Ovary (tissue), 9 donors: Measurements from ENCODE around the gene POU2AF3. TPM values are rescaled to one million over a fixed set of nuclear protein-coding genes. Genes with fewer than 3 reads are reported as not detected.

Experiments used
- DNase-seq, 5 donors: peaks; one replicate each; pipeline ENCODE4 v3.0.0-alpha.2; 2019 to 2020
- H3K27ac ChIP-seq, 2 donors: fragments of 200-600 bp; one replicate each; pipeline versions ENCODE4 v1.5.1 to v1.8.0; 2019 to 2022
- H3K27me3 ChIP-seq: fragments of 200-600 bp; one replicate; pipeline ENCODE4 v1.8.0; 2022
- H3K36me3 ChIP-seq: fragments of 200-600 bp; sonication (generic); one replicate; pipeline ENCODE4 v1.5.1; 2019
- H3K4me1 ChIP-seq: one replicate; pipeline ENCODE4 v1.8.1; 2013; ENCODE audit warnings: mild to moderate bottlenecking, moderate library complexity; ENCODE audit not compliant: insufficient read depth
- H3K4me3 ChIP-seq: fragments of 200-600 bp; sonication (generic); one replicate; pipeline ENCODE4 v1.5.1; 2017
- H3K9me3 ChIP-seq, 2 donors: fragments of 200-600 bp in 1 of 2; sonication (generic) in 1 of 2; one replicate each; pipeline versions ENCODE4 v1.5.1 to v1.8.1; 2013 to 2019; ENCODE audit warnings: mild to moderate bottlenecking in 1 of 2, moderate library complexity in 1 of 2
- CTCF ChIP-seq, 3 donors: fragments of 450-650 bp in 2 of 3; fragments of 200-600 bp in 1 of 3; IDR thresholded peaks; one replicate each; pipeline versions ENCODE4 v1.5.1 to v1.8.0; 2016 to 2022; ENCODE audit warnings: antibody characterized with exemption in 3 of 3, mild to moderate bottlenecking in 1 of 3
- EP300 ChIP-seq: sonication (generic); formaldehyde crosslinking; IDR thresholded peaks from one replicate; pipeline ENCODE4 v1.6.1; 2017; ENCODE audit warnings: antibody characterized with exemption
- POLR2A ChIP-seq: fragments of 450-650 bp; IDR thresholded peaks from one replicate; pipeline ENCODE4 v1.6.1; 2017; ENCODE audit warnings: antibody characterized with exemption, mild to moderate bottlenecking, moderate library complexity
- WGBS, 3 donors: extraction: QIAGEN DNeasy Blood & Tissue Kit in 1 of 3; methylation state at CpG; one replicate each; pipeline versions ENCODE4 v1.1.5 to v1.1.7; 2013 to 2017; 5-methylcytosine and 5-hydroxymethylcytosine counted together
- intact Hi-C, 4 donors: fragments of 100-400 bp; cut with DNase I; formaldehyde crosslinking; loops; one replicate each; pipeline versions ENCODE4 v1.11.0 to v1.15.1; 2022 to 2023
- polyA plus RNA-seq, 2 donors: library from polyadenylated mRNA; stranded (reverse); fragments of 200-250 nt in 1 of 2; fragments of 350-450 nt in 1 of 2; fragmentation: Illumina TruSeq in 1 of 2; extraction: RNeasy Lipid Tissue Mini Kit (QIAGEN cat#74804) in 1 of 2; gene quantifications; one replicate each; pipeline ENCODE4 v1.2.3, GENCODE V29; 2013 to 2014
- total RNA-seq, 7 donors: library from RNA; depleted of rRNA in 2 of 7; stranded (reverse); fragments of >200 nt in 2 of 7; fragmentation: NEBNext Ultra II Directional in 3 of 7; extraction: Animal tissue kit (Norgen Biotek cat#: 25700) in 3 of 7; gene quantifications; one replicate each; pipeline versions ENCODE4 v1.1.0 to v1.2.4, GENCODE V29; 2016 to 2023
- donor health status: DM: no; HTN: no; CAD: no; lungs with moderate emphysema.
- donor health status: DM: no; HTN: no; CAD: no.
- donor health status: Bipolar disorder and iron deficiency.
- donor health status: DM: yes; HTN: yes; CAD: no.
- donor health status: DM: no; HTN: no; CAD: no.
- donor health status: DM: yes; HTN: yes; CAD: no.

Gene POU2AF3
- total and polyA plus RNA-seq, 9 donors = 2.1 to 11.8 (median 7.4) TPM

DNA sequence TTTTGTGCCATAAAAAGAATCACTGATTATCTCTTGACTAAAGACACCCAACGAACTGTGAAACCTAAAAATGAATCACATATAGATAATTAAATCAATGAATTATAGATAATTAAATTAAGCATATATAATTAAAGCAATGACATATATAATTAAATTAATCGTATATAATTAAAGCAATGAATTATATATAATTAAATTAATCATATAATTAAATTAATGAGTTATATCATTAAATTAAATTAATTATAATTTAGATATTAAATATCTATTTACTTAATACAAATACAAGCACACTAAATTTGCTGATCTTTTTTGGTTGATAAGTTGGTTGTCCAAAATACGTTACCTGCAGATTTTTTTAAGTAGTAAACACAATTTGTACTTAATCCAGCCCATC, 49.8 kb downstream of the POU2AF3 start:
- Histone ChIP-seq H3K4me3 (no peak overlapping the region), H3K27me3 (no peaks in the 10 kb centered on the region), H3K36me3 (no peaks in the 10 kb centered on the region), H3K27ac (no peak overlapping the region), H3K4me1 (peaks cover 6% of the 10 kb centered on the region), H3K9me3 (no peaks in the 10 kb centered on the region)
- intact Hi-C loops = no loop called here
- DNase-seq = no peak
- 67 to 90% (median 70%) methylated on average over 3 of the region's 3 CpGs for WGBS, 3 donors
- TF ChIP-seq POLR2A = no peak
- no peak for TF ChIP-seq EP300
- TF ChIP-seq CTCF (IDR thresholded peaks at IDR 0.05) = no peak

- 61 to 87% (median 64%) methylated on average over 2 of the region's 2 CpGs for WGBS, 3 donors
- TF ChIP-seq EP300 (no peak), POLR2A (no peak), CTCF (IDR thresholded peaks at IDR 0.05) (no peak)
- no peak overlapping the region for H3K4me3 ChIP-seq
- intact Hi-C loops = no loop called here
- H3K27ac ChIP-seq = no peak overlapping the region
- H3K4me1 ChIP-seq = peaks cover 10% of the 10 kb centered on the region
- no peaks in the 10 kb centered on the region for H3K9me3 ChIP-seq
- DNase-seq = no peak
- H3K36me3 ChIP-seq = no peaks in the 10 kb centered on the region
- H3K27me3 ChIP-seq = no peaks in the 10 kb centered on the region
Observed at GRCh38 chr11:111349191-111349695, 50.9 kb downstream of the POU2AF3 start.

DNA sequence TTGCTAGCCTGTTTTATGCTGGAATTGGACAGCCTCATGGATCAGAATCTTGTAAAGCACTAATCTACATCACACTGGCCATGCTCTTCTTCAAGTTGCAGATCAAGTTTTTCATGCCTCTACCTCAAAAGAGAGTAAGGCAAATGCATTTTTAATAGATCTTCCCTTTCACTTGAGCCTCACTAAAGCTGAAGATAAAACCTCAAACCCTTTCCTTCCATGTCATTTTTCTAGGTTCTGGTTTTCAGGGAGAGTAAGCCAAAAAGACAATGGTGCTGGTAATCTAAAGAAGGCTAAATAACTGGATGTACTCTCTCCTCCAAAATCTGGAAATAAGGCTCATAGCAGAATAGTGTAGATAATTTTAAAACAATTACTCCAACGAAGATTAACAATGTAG, 52.5 kb downstream of the POU2AF3 start:
- no peaks in the 10 kb centered on the region for H3K27me3 ChIP-seq
- intact Hi-C loops = no loop called here
- no peaks in the 10 kb centered on the region for H3K9me3 ChIP-seq
- TF ChIP-seq POLR2A (no peak), EP300 (no peak), CTCF (IDR thresholded peaks at IDR 0.05) (no peak)
- no peak for DNase-seq
- H3K36me3 ChIP-seq = no peaks in the 10 kb centered on the region
- WGBS, 3 donors = 36 to 79% (median 71%) methylated on average over 1 of the region's 1 CpG
- H3K4me1 ChIP-seq = peaks cover 10% of the 10 kb centered on the region
- H3K4me3 ChIP-seq = no peak overlapping the region
- H3K27ac ChIP-seq = no peak overlapping the region

GRCh38 chr11:111351374-111352055, 53.2 kb downstream of the POU2AF3 start:
- no peaks in the 10 kb centered on the region for H3K9me3 ChIP-seq
- no peak for TF ChIP-seq EP300
- no peak for TF ChIP-seq CTCF (IDR thresholded peaks at IDR 0.05)
- TF ChIP-seq POLR2A = no peak
- no peaks in the 10 kb centered on the region for H3K27me3 ChIP-seq
- H3K27ac ChIP-seq = peak overlapping the region in 1 of 2 donors; percentile 75
- peaks cover 10% of the 10 kb centered on the region for H3K4me1 ChIP-seq
- 43 to 49% (median 48%) methylated on average over 10 of the region's 10 CpGs for WGBS, 3 donors
- no peak overlapping the region for H3K4me3 ChIP-seq
- H3K36me3 ChIP-seq = no peaks in the 10 kb centered on the region
- no peak for DNase-seq
- intact Hi-C loops = no loop called here
